Smooth muscle cell (in vitro differentiated cells): ENCODE measurements around the gene FECH. TPM values are rescaled to one million over a fixed set of nuclear protein-coding genes. Genes with fewer than 3 reads are reported as not detected.

Experiments
- DNase-seq: peaks from one replicate; lab custom pipeline; 2025; ENCODE audit not compliant: unreplicated experiment; lab: John Stamatoyannopoulos, UW
- H2AFZ ChIP-seq: fragments of 200-600 bp; sonication (generic); 2 replicates; pipeline ENCODE4 v1.6.0; 2016; ENCODE audit warnings: antibody characterized with exemption, low read depth, mild to moderate bottlenecking
- H3F3A ChIP-seq: fragments of 200-600 bp; sonication (generic); 2 replicates; pipeline ENCODE4 v1.6.0; 2017; ENCODE audit warnings: antibody characterized with exemption, low read depth
- H3K27ac ChIP-seq: fragments of 200-600 bp; sonication (generic); 2 replicates; pipeline ENCODE4 v1.5.1; 2016; ENCODE audit warnings: low read depth, mild to moderate bottlenecking
- H3K27me3 ChIP-seq: fragments of 200-600 bp; sonication (generic); 2 replicates; pipeline ENCODE4 v1.6.1; 2016; ENCODE audit warnings: low read depth, mild to moderate bottlenecking
- H3K36me3 ChIP-seq: fragments of 200-600 bp; sonication (generic); 2 replicates; pipeline ENCODE4 v1.5.1; 2016; ENCODE audit warnings: low read depth
- H3K4me1 ChIP-seq: fragments of 200-600 bp; sonication (generic); 2 replicates; pipeline ENCODE4 v1.5.1; 2016; ENCODE audit warnings: low read depth
- H3K4me2 ChIP-seq: fragments of 200-600 bp; sonication (generic); 2 replicates; pipeline ENCODE4 v1.6.0; 2016; ENCODE audit warnings: mild to moderate bottlenecking
- H3K4me3 ChIP-seq: fragments of 200-600 bp; sonication (generic); 2 replicates; pipeline ENCODE4 v1.5.1; 2016; ENCODE audit warnings: mild to moderate bottlenecking
- H3K79me2 ChIP-seq: fragments of 200-600 bp; sonication (generic); 2 replicates; pipeline ENCODE4 v1.6.0; 2016; ENCODE audit warnings: low read depth, mild to moderate bottlenecking
- H3K9ac ChIP-seq: fragments of 200-600 bp; sonication (generic); 2 replicates; pipeline ENCODE4 v1.6.0; 2016; ENCODE audit warnings: low read depth
- H3K9me3 ChIP-seq: fragments of 200-600 bp; sonication (generic); replicated peaks from 2 replicates; pipeline ENCODE4 v1.5.1; 2016; ENCODE audit warnings: low read depth
- H4K20me1 ChIP-seq: fragments of 200-600 bp; sonication (generic); 2 replicates; pipeline ENCODE4 v1.6.0; 2016; ENCODE audit warnings: low read depth
- CTCF ChIP-seq: fragments of 200-600 bp; sonication (generic); IDR thresholded peaks from 2 replicates; pipeline ENCODE4 v1.5.1; 2017; ENCODE audit warnings: borderline replicate concordance, mild to moderate bottlenecking, antibody characterized with exemption; ENCODE audit not compliant: insufficient read depth, poor library complexity, severe bottlenecking
- WGBS: methylation state at CpG from one replicate; pipeline ENCODE4 v1.1.7; 2016; ENCODE audit warnings: low lambda C conversion rate; 5-methylcytosine and 5-hydroxymethylcytosine counted together
- polyA plus RNA-seq: library from polyadenylated mRNA; unstranded; fragments of >200 nt; fragmentation: Nextera tagmentation; extraction: Ambion mirVana; gene quantifications from 2 replicates; pipeline ENCODE4 v1.2.1, GENCODE V29; 2016
- total RNA-seq: library from RNA; depleted of rRNA; stranded (reverse); fragments of >200 nt; gene quantifications from 2 replicates; pipeline ENCODE4 v1.2.3, GENCODE V29; 2014

The FECH gene
- total RNA-seq = 44.3 and 52.5 TPM in 2 replicates
- 18.1 and 27.1 TPM in 2 replicates for polyA plus RNA-seq

GRCh38 chr18:57586251-57587049 is at the start of gene FECH:
Gene FECH, minus strand, starts transcription at chr18:57586702. Its CDS starts 82 bp downstream, at chr18:57586620.
- WGBS = under 1% methylated on average over 44 of the region's 80 CpGs
- H3K9me3 ChIP-seq = no peaks in the 10 kb centered on the region
- no peaks in the 10 kb centered on the region for H3F3A ChIP-seq
- no peaks in the 10 kb centered on the region for H4K20me1 ChIP-seq
- no peak for TF ChIP-seq CTCF
- no peaks in the 10 kb centered on the region for H3K36me3 ChIP-seq
- peak; percentile 25 for DNase-seq
- H3K4me2 ChIP-seq = peak within 1 kb of the TSS; percentile 90
- H3K27me3 ChIP-seq = no peaks in the 10 kb centered on the region
- peaks cover 15% of the 10 kb centered on the region for H3K4me1 ChIP-seq
- H3K27ac ChIP-seq = peak within 1 kb of the TSS; percentile 70
- no peaks in the 10 kb centered on the region for H3K79me2 ChIP-seq
- peak within 1 kb of the TSS; percentile 81 for H3K9ac ChIP-seq
- H3K4me3 ChIP-seq = peak within 1 kb of the TSS; percentile 92
- H2AFZ ChIP-seq = peak within 1 kb of the TSS; percentile 94

- H3K27me3 ChIP-seq = no peaks in the 10 kb centered on the region
- WGBS = 92% methylated on average over 4 of the region's 4 CpGs
- H3K36me3 ChIP-seq = no peaks in the 10 kb centered on the region
- H2AFZ ChIP-seq = no peak overlapping the region
- H3K27ac ChIP-seq = no peak overlapping the region
- H3K9ac ChIP-seq = no peak overlapping the region
- no peak for DNase-seq
- no peak for TF ChIP-seq CTCF
- H3K79me2 ChIP-seq = no peaks in the 10 kb centered on the region
- no peak overlapping the region for H3K4me2 ChIP-seq
- H3K4me3 ChIP-seq = no peak overlapping the region
- H3K4me1 ChIP-seq = no peaks in the 10 kb centered on the region
- no peaks in the 10 kb centered on the region for H4K20me1 ChIP-seq
- no peaks in the 10 kb centered on the region for H3F3A ChIP-seq
- no peaks in the 10 kb centered on the region for H3K9me3 ChIP-seq
Measured at GRCh38 chr18:57635003-57635822, 48.7 kb upstream of the FECH start.

GRCh38 chr18:57631697-57632096 is 45.2 kb upstream of the FECH start:
- no peaks in the 10 kb centered on the region for H3K4me1 ChIP-seq
- 100% methylated on average over 2 of the region's 2 CpGs for WGBS
- H3K27me3 ChIP-seq = no peaks in the 10 kb centered on the region
- DNase-seq = no peak
- H2AFZ ChIP-seq = no peak overlapping the region
- H3K79me2 ChIP-seq = no peaks in the 10 kb centered on the region
- no peaks in the 10 kb centered on the region for H4K20me1 ChIP-seq
- H3K36me3 ChIP-seq = no peaks in the 10 kb centered on the region
- H3K4me3 ChIP-seq = no peak overlapping the region
- no peaks in the 10 kb centered on the region for H3K9me3 ChIP-seq
- H3K9ac ChIP-seq = no peak overlapping the region
- H3F3A ChIP-seq = no peaks in the 10 kb centered on the region
- no peak for TF ChIP-seq CTCF
- H3K27ac ChIP-seq = no peak overlapping the region
- no peak overlapping the region for H3K4me2 ChIP-seq
